COLO668 (cell line): ENCODE measurements around the gene PIGM.

Experiments
- DNase-seq: peaks from one replicate; lab custom pipeline; 2025; ENCODE audit not compliant: unreplicated experiment; lab: John Stamatoyannopoulos, UW

Gene PIGM

GRCh38 chr1:160031365-160032164, at the start of gene PIGM:
PIGM (minus strand) TSS chr1:160031990; CDS start chr1:160031739, 251 bp downstream.
- peak; percentile 99 for DNase-seq

- no peak for DNase-seq
These were observed 49.6 kb upstream of the PIGM start, which contains the start of gene KCNJ9 for GRCh38 chr1:160081261-160081936. KCNJ9 (plus strand) TSS chr1:160081538; CDS start chr1:160084031, 2,493 bp downstream.

- no peak for DNase-seq
These were observed 48.8 kb upstream of the PIGM start for GRCh38 chr1:160080381-160081100.

- DNase-seq: no peak
These were observed 47.7 kb upstream of the PIGM start for GRCh38 chr1:160079448-160079847.

- DNase-seq: peak; percentile 23
These were observed 46.9 kb upstream of the PIGM start for GRCh38 chr1:160078512-160079195.

GRCh38 chr1:160077486-160077885, 45.7 kb upstream of the PIGM start:
- no peak for DNase-seq

- DNase-seq: no peak
These were observed 44.5 kb upstream of the PIGM start for GRCh38 chr1:160076295-160076694.

- DNase-seq: no peak
These were observed 44.0 kb upstream of the PIGM start for GRCh38 chr1:160075836-160076235.

- DNase-seq: no peak
These were observed 43.1 kb upstream of the PIGM start for GRCh38 chr1:160074865-160075264.

- no peak for DNase-seq
These were observed 39.5 kb upstream of the PIGM start for GRCh38 chr1:160071289-160071688.

- peak; percentile 26 for DNase-seq
These were observed 38.7 kb upstream of the PIGM start for GRCh38 chr1:160070243-160071163.

- DNase-seq: no peak
These were observed 37.9 kb upstream of the PIGM start, which contains the start of gene KCNJ10 for GRCh38 chr1:160069460-160070231. KCNJ10 (minus strand) TSS chr1:160070160; CDS start chr1:160042532, 27,628 bp downstream.

GRCh38 chr1:160068225-160068624, 36.4 kb upstream of the PIGM start:
- DNase-seq: no peak

- no peak for DNase-seq
These were observed 35.3 kb upstream of the PIGM start for GRCh38 chr1:160066829-160067745.

- no peak for DNase-seq
These were observed 33.0 kb upstream of the PIGM start for GRCh38 chr1:160064746-160065145.

GRCh38 chr1:160064164-160064563, 32.4 kb upstream of the PIGM start:
- no peak for DNase-seq

GRCh38 chr1:160063176-160063575, 31.4 kb upstream of the PIGM start:
- no peak for DNase-seq

GRCh38 chr1:160062230-160062532, 30.4 kb upstream of the PIGM start:
- DNase-seq: no peak
